ACC112 (cell line): ENCODE measurements around the gene TJAP1.
A peak's percentile ranks its signal among the peaks of the same experiment; 100 is the strongest.
"Not testable (repeated sequence)": the region's sequence is repeated elsewhere in the genome, so short reads cannot be mapped to it uniquely, and the experiment has no call there.

Experiments used
- H2AFZ ChIP-seq: fragments of 200-600 bp; sonication (generic); one replicate; pipeline ENCODE4 v1.6.0; 2017; ENCODE audit warnings: antibody characterized with exemption, low read length; ENCODE audit not compliant: unreplicated experiment
- H3K27ac ChIP-seq: fragments of 200-600 bp; sonication (generic); 2 replicates; pipeline ENCODE4 v1.5.1; 2014; ENCODE audit warnings: low read depth, mild to moderate bottlenecking, antibody characterized with exemption, low read length, moderate library complexity
- H3K27me3 ChIP-seq: fragments of 200-600 bp; sonication (generic); 2 replicates; pipeline ENCODE4 v1.6.1; 2014; ENCODE audit warnings: mild to moderate bottlenecking, antibody characterized with exemption, low read length, moderate library complexity, mixed read lengths; ENCODE audit not compliant: insufficient read depth
- H3K36me3 ChIP-seq: fragments of 200-600 bp; sonication (generic); 2 replicates; pipeline ENCODE4 v1.6.1; 2016; ENCODE audit warnings: mild to moderate bottlenecking, antibody characterized with exemption, low read length, moderate library complexity, mixed read lengths; ENCODE audit not compliant: insufficient read depth
- H3K4me1 ChIP-seq: fragments of 200-600 bp; sonication (generic); one replicate; pipeline ENCODE4 v1.6.1; 2016; ENCODE audit warnings: low read length, mixed read lengths; ENCODE audit not compliant: insufficient read depth, unreplicated experiment, control insufficient read depth
- H3K4me3 ChIP-seq: fragments of 200-600 bp; sonication (generic); 2 replicates; pipeline ENCODE4 v1.5.1; 2014; ENCODE audit warnings: mild to moderate bottlenecking, low read depth, low read length
- H3K79me2 ChIP-seq: fragments of 200-600 bp; sonication (generic); one replicate; pipeline ENCODE4 v1.6.0; 2016; ENCODE audit warnings: low read length; ENCODE audit not compliant: control insufficient read depth, unreplicated experiment, insufficient read depth

Gene TJAP1

DNA sequence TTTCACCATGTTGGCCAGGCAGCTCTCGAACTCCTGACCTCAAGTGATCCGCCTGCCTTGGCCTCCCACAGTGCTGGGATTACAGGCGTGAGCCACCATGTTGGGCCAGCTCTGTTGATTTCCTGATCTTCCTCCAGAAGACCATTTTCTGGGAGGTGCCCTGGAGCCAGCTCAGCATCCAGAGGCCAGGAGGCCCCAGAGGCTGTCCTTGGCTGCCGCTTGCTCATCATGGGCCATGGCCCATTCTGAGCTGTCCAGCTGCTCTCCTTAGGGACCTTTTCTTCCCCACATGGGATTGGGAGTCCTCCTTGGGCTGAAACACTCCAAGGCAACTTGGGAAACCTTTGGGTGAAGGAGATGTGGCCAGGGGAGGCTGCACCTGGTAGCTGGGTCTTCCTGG, 17.4 kb downstream of the TJAP1 start:
- Histone ChIP-seq H3K36me3 (peaks cover 8% of the 10 kb centered on the region), H3K79me2 (peaks cover 28% of the 10 kb centered on the region), H3K4me3 (no peak overlapping the region), H3K4me1 (peaks cover 67% of the 10 kb centered on the region), H3K27me3 (no peaks in the 10 kb centered on the region), H3K27ac (no peak overlapping the region), H2AFZ (no peak overlapping the region)

DNA sequence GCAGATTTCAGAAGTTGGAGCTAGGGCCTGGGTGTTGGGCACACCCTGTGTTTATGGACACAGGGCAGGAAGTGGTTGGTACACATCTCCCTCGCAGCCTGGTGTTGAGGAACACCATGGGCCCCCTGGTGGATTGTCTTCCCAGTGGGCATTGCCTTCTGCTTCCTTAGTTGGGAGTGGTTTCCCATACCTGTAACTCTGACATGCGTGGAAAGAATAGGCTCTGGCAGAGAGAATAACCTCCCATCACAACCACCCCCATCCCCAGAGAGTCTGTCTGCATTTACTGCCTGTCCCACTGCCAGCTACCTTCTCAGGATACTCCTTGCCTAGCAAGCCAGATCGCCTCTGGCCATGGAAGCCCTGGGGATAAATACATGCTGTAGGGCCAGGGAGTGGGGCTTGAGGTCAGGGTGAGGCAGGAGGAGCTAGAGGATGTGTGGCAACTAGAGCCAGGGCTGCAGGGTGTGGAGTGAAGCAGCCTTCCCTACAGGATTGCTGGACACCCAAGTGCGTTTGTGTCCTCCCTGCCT, 18.1 kb downstream of the TJAP1 start:
- Histone ChIP-seq H3K36me3 (peaks cover 8% of the 10 kb centered on the region), H3K4me3 (no peak overlapping the region), H3K79me2 (peaks cover 22% of the 10 kb centered on the region), H3K4me1 (peaks cover 62% of the 10 kb centered on the region), H2AFZ (no peak overlapping the region), H3K27me3 (no peaks in the 10 kb centered on the region), H3K27ac (peak overlapping the region; percentile 19; the same call in 1 of the 2 replicates)

DNA sequence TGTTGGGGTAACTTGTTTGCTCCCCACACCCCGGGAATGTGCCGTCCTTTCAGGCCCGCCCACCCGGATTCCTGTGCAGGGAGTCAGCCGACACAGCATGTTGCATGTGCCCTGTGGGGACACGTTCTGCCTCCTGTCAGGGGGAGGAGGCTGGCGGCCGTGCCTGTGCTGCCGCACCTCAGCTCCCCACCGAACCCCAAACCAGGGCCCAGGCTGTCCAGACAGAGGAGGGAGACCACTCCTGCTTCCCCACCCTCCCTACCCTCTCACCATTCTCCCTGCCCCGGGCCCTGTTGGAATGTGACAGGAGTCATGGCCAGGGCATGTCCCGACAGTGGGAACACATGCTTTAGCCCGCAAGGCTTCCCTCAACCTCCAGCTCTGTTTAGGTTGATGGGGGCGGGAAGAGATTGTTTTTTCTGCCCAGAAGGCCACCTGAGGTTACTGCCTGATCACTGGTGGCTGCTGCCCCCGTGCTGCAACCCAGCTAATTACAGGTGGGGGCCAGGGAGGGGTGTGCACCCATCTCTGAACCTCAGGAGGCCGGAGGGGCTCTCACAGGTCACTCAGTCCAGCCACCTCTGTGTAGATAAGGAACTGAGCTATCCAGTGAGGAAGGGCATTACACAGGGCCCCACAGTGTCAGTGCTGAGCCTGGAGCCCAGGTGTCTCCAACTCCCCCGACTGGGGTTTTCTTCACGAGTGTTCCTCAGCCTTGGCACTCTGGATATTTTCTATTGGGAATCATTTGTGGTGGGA, 19.2 kb downstream of the TJAP1 start:
- peaks cover 22% of the 10 kb centered on the region for H3K79me2 ChIP-seq
- H3K36me3 ChIP-seq: peaks cover 8% of the 10 kb centered on the region
- H3K4me1 ChIP-seq: peaks cover 59% of the 10 kb centered on the region
- no peaks in the 10 kb centered on the region for H3K27me3 ChIP-seq
- peak overlapping the region; percentile 19 for H3K27ac ChIP-seq
- H2AFZ ChIP-seq: no peak overlapping the region
- H3K4me3 ChIP-seq: peak overlapping the region; percentile 19; the same call in 1 of the 2 replicates

DNA sequence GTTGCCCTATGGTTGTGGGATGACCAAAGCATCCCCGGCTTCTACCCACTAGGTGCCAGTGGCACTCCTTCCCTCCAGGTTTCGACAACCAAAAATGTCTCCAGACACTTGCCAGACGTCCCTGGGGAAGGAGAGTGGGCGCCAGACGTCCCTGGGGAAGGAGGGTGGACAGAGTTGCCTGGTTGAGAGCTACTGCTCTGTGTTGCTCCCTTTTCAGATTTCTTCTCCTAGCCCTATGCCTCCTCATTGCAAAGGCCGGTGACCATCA, 19.7 kb downstream of the TJAP1 start:
- no peak overlapping the region for H3K27ac ChIP-seq
- no peak overlapping the region for H3K4me3 ChIP-seq
- H3K79me2 ChIP-seq: peaks cover 22% of the 10 kb centered on the region
- H3K4me1 ChIP-seq: peaks cover 53% of the 10 kb centered on the region
- no peak overlapping the region for H2AFZ ChIP-seq
- no peaks in the 10 kb centered on the region for H3K27me3 ChIP-seq
- H3K36me3 ChIP-seq: peaks cover 8% of the 10 kb centered on the region

DNA sequence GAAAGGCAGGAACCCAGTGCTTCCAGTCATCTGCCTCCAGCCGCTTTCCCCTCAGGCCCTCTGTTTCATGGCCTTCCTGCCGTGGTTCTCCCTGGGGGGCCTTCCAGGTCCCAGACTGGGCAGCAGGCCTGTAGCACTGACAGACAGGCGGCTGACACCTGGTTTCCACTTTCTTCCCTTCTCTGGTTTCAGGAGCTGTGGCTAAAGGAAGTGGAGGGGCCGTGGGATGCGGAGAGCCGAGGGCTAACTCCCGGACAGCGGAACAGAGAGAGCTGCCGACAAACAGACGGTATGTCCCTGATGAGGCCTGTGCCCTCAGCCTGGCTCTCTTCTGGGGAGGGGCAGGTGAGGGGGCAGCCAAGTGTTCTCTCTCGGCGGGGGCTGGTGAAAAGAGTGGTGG, 20.3 kb downstream of the TJAP1 start:
- H3K4me3 ChIP-seq: no peak overlapping the region
- peaks cover 47% of the 10 kb centered on the region for H3K4me1 ChIP-seq
- H3K79me2 ChIP-seq: peaks cover 19% of the 10 kb centered on the region
- H3K27me3 ChIP-seq: no peaks in the 10 kb centered on the region
- H2AFZ ChIP-seq: no peak overlapping the region
- H3K36me3 ChIP-seq: peaks cover 8% of the 10 kb centered on the region
- H3K27ac ChIP-seq: no peak overlapping the region

DNA sequence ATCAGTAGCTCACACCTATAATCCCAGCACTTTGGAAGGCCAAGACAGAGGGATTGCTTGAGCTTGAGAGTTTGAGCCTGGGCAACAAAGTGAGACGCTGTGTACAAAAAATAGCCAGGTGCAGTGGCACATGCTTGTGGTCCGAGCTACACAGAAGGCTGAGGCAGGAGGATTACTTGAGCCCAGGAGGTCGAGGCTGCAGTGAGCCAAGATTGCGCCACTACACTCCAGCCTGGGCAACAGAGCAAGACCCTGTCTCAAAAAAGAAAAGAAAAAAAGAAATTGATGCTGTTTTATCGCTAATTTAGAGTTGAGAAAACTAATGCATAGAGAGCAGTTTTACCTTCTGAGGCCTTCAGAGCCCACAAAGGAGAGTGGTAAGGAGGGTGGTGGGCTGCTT, 20.9 kb downstream of the TJAP1 start:
- not testable (repeated sequence) for H3K36me3 ChIP-seq, H3K4me3 ChIP-seq, H2AFZ ChIP-seq, H3K27ac ChIP-seq, H3K27me3 ChIP-seq
- peaks cover 13% of the 10 kb centered on the region for H3K79me2 ChIP-seq
- peaks cover 41% of the 10 kb centered on the region for H3K4me1 ChIP-seq

DNA sequence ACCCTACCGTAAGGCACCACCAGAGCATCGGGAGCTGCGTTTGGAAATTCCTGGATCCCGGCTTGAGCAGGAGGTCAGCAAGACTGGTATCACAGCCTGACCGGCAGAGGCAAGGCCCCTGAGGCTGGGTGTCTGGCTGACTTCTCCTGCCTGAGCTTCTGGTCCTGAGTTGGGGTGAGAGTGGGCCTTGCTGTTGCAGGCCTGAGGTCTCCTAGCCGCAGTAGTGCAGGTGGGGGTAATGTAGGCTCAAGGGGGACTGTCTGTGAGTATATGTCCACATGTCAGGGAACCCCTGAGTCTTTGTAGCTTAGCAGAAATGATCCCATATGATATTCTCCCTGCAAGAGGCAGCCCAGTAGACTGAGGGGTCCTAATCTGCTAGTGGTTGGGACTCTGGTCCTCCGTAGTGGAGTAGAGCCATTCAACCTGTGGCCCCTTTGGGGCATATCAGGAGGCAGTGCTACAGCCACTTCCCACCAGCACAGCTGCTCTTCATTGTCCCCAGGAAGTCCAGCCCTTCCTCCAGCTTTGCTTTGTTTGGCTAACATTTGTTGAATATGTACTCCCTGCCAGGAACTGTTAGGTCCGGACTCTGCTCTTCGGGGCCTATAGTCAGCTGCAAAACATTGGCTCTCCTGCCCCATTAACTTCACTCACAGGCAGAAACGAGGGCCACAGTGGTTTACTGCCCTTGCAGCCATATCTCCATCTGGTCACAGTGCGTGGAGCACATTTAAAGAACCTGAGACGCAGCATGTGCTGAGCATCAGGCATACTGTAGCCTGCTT, 21.9 kb downstream of the TJAP1 start:
- Histone ChIP-seq H2AFZ (no peak overlapping the region), H3K79me2 (peaks cover 6% of the 10 kb centered on the region), H3K36me3 (peaks cover 8% of the 10 kb centered on the region), H3K27me3 (no peaks in the 10 kb centered on the region), H3K4me1 (peaks cover 32% of the 10 kb centered on the region), H3K4me3 (no peak overlapping the region), H3K27ac (no peak overlapping the region)

DNA sequence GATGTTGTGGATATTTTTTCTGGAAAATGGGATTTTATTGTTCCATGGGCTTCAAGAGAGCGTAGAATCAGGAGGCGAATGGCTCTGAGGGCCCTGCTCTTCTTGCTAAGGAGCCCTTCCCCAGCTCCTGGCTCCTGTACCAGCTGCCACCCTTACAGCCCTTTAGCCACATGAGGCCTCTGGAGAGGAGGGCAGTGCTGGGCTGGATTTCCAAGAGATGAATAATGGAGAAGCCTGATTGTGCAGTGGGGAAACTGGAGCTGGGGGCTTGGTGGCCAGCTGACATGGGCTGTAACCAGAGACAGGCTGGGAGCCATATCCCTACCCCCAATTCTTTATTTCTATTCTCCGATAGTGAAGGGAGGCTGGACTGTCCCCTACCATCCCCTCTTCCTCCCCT, 23.6 kb downstream of the TJAP1 start:
- H3K79me2 ChIP-seq: peaks cover 6% of the 10 kb centered on the region
- H3K4me3 ChIP-seq: no peak overlapping the region
- peaks cover 8% of the 10 kb centered on the region for H3K36me3 ChIP-seq
- H3K27me3 ChIP-seq: no peaks in the 10 kb centered on the region
- H2AFZ ChIP-seq: no peak overlapping the region
- H3K4me1 ChIP-seq: peaks cover 15% of the 10 kb centered on the region
- H3K27ac ChIP-seq: no peak overlapping the region

DNA sequence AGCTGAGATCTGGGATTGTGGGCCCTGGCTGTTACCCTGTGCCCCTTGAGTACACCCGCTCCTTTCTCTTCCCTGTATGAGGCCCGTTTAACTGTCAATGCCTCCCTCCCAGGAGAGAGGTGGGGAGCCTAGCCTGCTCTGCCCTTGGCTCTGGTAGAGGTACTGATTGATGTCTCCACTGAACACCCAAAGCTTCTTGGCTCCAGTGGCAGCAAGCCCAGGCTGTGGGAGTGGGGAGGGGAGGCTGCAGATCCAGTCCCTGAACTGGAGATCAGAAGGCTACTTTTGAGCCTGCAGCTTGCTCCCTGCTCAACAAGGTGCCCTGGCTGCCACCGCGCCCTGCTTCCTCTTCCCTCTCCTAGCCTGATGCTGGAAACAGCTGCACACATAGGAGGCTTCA, 25.3 kb downstream of the TJAP1 start:
- Histone ChIP-seq H3K27ac (no peak overlapping the region), H3K36me3 (peaks cover 8% of the 10 kb centered on the region), H3K4me1 (no peaks in the 10 kb centered on the region), H3K4me3 (no peak overlapping the region), H2AFZ (no peak overlapping the region), H3K27me3 (no peaks in the 10 kb centered on the region), H3K79me2 (peaks cover 1% of the 10 kb centered on the region)

DNA sequence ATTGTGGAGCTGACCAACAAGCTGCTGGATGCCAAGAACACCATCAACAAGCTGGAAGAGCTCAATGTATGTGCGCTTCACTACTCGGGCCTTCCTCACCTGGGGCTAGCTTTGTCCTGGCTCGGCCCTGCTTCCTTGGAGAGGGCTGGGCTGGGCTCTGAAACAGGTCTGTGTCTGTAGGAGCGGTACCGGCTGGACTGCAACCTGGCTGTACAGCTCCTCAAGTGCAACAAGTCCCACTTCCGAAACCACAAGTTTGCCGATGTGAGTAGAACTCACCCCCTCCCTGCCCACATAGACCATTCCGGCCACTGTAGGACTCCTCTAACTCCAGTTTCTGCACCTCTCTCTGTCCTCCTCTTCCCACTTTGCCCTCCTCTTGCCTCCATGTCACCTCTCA, 26.1 kb downstream of the TJAP1 start:
- H3K4me3 ChIP-seq: no peak overlapping the region
- H3K27me3 ChIP-seq: no peaks in the 10 kb centered on the region
- H3K79me2 ChIP-seq: no peaks in the 10 kb centered on the region
- H3K36me3 ChIP-seq: peaks cover 2% of the 10 kb centered on the region; the same call in 1 of the 2 replicates
- H2AFZ ChIP-seq: no peak overlapping the region
- H3K4me1 ChIP-seq: no peaks in the 10 kb centered on the region
- no peak overlapping the region for H3K27ac ChIP-seq
